Suprapubic skin (tissue), 4 donors: Measurements from ENCODE around the gene WWTR1. TPM values are rescaled to one million over a fixed set of nuclear protein-coding genes. Genes with fewer than 3 reads are reported as not detected.

Experiments used
- DNase-seq, 2 donors: peaks; one replicate each; pipeline ENCODE4 v3.0.0-alpha.2; 2019; ENCODE audit warnings: low spot score in 2 of 2
- H3K27ac ChIP-seq: fragments of 200-600 bp; sonication (generic); one replicate; pipeline ENCODE4 v1.5.1; 2019
- H3K27me3 ChIP-seq: fragments of 200-600 bp; sonication (generic); one replicate; pipeline ENCODE4 v1.5.1; 2019
- H3K36me3 ChIP-seq: fragments of 200-600 bp; sonication (generic); one replicate; pipeline ENCODE4 v1.5.1; 2019
- H3K4me1 ChIP-seq: fragments of 200-600 bp; sonication (generic); one replicate; pipeline ENCODE4 v1.5.1; 2019
- H3K4me3 ChIP-seq: fragments of 200-600 bp; sonication (generic); one replicate; pipeline ENCODE4 v1.5.1; 2019; ENCODE audit warnings: mild to moderate bottlenecking
- H3K9me3 ChIP-seq: fragments of 200-600 bp; sonication (generic); one replicate; pipeline ENCODE4 v1.5.1; 2019
- EP300 ChIP-seq: sonication (generic); formaldehyde crosslinking; IDR thresholded peaks from one replicate; pipeline ENCODE4 v1.6.1; 2017; ENCODE audit warnings: antibody characterized with exemption
- POLR2A ChIP-seq, 2 donors: fragments of 450-650 bp; IDR thresholded peaks; one replicate each; pipeline ENCODE4 v1.6.1; 2017; ENCODE audit warnings: antibody characterized with exemption in 2 of 2, mild to moderate bottlenecking in 2 of 2, moderate library complexity in 2 of 2
- POLR2AphosphoS5 ChIP-seq, 3 donors: sonication (generic); formaldehyde crosslinking; IDR thresholded peaks; one replicate each; pipeline ENCODE4 v1.6.1; 2017; ENCODE audit warnings: antibody characterized with exemption in 3 of 3
- WGBS: methylation state at CpG from one replicate; pipeline ENCODE4 v1.1.5; 2018; 5-methylcytosine and 5-hydroxymethylcytosine counted together
- total RNA-seq, 4 donors: library from RNA; depleted of rRNA; stranded (reverse); fragments of >200 nt; gene quantifications; one replicate each; pipeline ENCODE4 v1.1.0, GENCODE V29; 2016
- TF ChIP-seq, protein P1 (sequence below), 2 donors: fragments of 200-600 bp in 1 of 2; fragments of 450-650 bp in 1 of 2; sonication (generic) in 1 of 2; IDR thresholded peaks; one replicate each; pipeline ENCODE4 v1.5.1; 2016 to 2019; ENCODE audit warnings: antibody characterized with exemption in 2 of 2, mild to moderate bottlenecking in 1 of 2, moderate library complexity in 1 of 2

WWTR1 gene
- total RNA-seq, 4 donors from 2014 or later = 33.0 to 68.9 (median 52.1) TPM

DNA sequence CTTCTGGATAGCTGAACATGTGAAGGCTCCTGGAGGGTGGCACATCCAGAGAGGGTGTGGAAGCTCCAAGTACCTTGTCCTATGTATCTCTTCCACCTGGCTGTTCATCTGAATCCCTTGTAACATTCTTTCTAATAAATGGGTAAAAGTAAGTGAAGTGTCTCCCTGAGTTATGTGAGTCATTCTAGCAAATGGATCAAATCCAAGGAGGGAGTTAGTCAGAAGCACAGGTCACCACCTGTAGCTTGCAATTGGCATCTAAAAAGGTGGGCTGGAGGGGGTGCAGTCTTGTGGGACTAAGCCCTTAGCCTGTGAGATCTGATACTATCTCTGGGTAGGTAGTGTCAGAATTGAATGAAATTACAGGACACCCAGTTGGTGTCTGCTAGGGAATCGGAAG, 71.0 kb downstream of the WWTR1 start:
- Histone ChIP-seq H3K4me3 (no peak overlapping the region), H3K36me3 (no peaks in the 10 kb centered on the region), H3K27me3 (no peaks in the 10 kb centered on the region), H3K27ac (no peak overlapping the region), H3K4me1 (peaks cover 34% of the 10 kb centered on the region), H3K9me3 (no peaks in the 10 kb centered on the region)
- no peak for DNase-seq
- WGBS = 85% methylated on average over 1 of the region's 1 CpG
- no peak for TF ChIP-seq POLR2AphosphoS5 (IDR thresholded peaks at IDR 0.05)
- TF ChIP-seq, protein P1, sequence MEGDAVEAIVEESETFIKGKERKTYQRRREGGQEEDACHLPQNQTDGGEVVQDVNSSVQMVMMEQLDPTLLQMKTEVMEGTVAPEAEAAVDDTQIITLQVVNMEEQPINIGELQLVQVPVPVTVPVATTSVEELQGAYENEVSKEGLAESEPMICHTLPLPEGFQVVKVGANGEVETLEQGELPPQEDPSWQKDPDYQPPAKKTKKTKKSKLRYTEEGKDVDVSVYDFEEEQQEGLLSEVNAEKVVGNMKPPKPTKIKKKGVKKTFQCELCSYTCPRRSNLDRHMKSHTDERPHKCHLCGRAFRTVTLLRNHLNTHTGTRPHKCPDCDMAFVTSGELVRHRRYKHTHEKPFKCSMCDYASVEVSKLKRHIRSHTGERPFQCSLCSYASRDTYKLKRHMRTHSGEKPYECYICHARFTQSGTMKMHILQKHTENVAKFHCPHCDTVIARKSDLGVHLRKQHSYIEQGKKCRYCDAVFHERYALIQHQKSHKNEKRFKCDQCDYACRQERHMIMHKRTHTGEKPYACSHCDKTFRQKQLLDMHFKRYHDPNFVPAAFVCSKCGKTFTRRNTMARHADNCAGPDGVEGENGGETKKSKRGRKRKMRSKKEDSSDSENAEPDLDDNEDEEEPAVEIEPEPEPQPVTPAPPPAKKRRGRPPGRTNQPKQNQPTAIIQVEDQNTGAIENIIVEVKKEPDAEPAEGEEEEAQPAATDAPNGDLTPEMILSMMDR (IDR thresholded peaks at IDR 0.05) = no peak
- no peak for TF ChIP-seq POLR2A (IDR thresholded peaks at IDR 0.05)
- TF ChIP-seq EP300 = no peak

DNA sequence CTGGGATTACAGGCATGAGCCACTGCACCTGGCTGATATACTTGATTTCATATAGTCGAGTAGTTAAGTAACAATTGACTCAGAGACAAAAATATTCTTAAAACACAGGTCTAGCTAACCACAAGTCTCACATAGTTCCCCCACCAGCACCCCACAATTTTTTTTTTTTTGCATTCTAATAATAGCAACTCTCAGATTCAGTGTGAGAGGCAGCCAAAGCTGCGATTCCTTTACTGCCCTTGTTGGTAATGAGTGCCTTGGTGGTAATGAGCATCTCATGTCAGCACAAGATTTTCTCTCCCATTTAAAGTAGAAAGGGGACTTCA, 72.5 kb downstream of the WWTR1 start:
- H3K9me3 ChIP-seq = no peaks in the 10 kb centered on the region
- H3K27ac ChIP-seq = no peak overlapping the region
- WGBS = 68% methylated on average over 2 of the region's 2 CpGs
- H3K4me3 ChIP-seq = no peak overlapping the region
- peaks cover 47% of the 10 kb centered on the region for H3K4me1 ChIP-seq
- TF ChIP-seq POLR2A (IDR thresholded peaks at IDR 0.05) (no peak), EP300 (no peak), POLR2AphosphoS5 (IDR thresholded peaks at IDR 0.05) (no peak)
- TF ChIP-seq, protein P1 (IDR thresholded peaks at IDR 0.05) = no peak
- no peaks in the 10 kb centered on the region for H3K27me3 ChIP-seq
- H3K36me3 ChIP-seq = no peaks in the 10 kb centered on the region
- no peak for DNase-seq

DNA sequence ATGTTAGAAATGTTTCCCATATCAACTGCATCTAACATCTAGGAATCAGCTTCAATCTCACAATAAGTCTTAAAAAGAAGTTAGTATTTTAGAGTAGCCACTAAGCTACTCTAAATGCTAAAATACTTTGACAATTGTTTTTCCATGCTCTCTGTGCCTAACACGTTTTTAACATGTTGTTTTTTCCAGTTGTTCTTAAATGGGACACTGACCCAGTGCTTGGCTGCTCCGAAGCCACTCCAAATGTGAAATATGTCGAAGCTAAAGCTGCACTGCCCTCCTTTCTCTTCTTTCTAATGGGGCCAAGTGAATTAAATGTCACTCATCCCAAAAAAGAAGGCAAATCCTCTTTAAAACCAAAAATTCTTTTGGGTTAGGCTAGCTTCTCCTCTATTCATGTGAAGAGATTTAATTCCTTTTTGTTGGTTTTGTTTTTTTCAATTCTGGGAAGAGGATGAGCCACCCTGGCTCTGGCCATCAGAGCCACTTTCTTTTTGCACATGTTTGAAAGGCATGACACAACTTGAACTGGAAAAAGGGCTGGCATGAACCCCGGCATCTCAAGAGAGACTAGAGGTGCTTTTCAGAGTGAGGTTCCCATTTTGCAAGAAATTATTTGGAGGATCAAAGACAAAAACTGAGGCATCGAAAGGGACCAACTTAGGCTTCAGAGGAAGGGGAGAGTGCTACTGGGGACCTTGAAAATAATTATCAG, 73.7 kb downstream of the WWTR1 start:
- 51% methylated on average over 5 of the region's 5 CpGs for WGBS
- Histone ChIP-seq H3K4me3 (no peak overlapping the region), H3K27ac (peak overlapping the region; percentile 55), H3K36me3 (no peaks in the 10 kb centered on the region), H3K27me3 (no peaks in the 10 kb centered on the region), H3K4me1 (peaks cover 58% of the 10 kb centered on the region), H3K9me3 (no peaks in the 10 kb centered on the region)
- DNase-seq = no peak
- TF ChIP-seq POLR2AphosphoS5 (IDR thresholded peaks at IDR 0.05) = no peak
- TF ChIP-seq, protein P1 (IDR thresholded peaks at IDR 0.05) = no peak
- no peak for TF ChIP-seq EP300
- no peak for TF ChIP-seq POLR2A (IDR thresholded peaks at IDR 0.05)

DNA sequence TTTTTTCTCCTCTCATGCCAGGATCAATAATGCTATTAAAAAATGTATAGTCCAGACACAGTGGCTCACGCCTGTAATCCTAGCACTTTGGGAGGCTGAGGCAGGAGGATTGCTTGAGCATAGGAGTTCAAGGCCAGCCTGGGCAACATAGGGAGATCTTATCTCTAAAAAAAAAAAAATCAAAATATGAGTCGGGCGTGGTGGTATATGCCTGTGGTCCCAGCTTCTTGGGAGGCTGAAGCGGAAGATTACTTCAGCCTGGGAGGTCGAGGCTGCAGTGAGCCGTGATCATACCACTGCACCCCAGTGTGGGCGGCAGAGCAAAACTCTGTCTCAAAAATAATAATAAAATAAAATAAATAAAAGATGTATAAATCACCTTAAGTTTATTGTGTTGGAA, 75.4 kb downstream of the WWTR1 start:
- H3K4me3 ChIP-seq = no peak overlapping the region
- H3K27me3 ChIP-seq = no peaks in the 10 kb centered on the region
- H3K9me3 ChIP-seq = no peaks in the 10 kb centered on the region
- TF ChIP-seq, protein P1 (IDR thresholded peaks at IDR 0.05) = no peak
- DNase-seq = no peak
- H3K27ac ChIP-seq = peak overlapping the region; percentile 55
- H3K4me1 ChIP-seq = peaks cover 65% of the 10 kb centered on the region
- no peaks in the 10 kb centered on the region for H3K36me3 ChIP-seq
- WGBS = 60% methylated on average over 7 of the region's 7 CpGs

DNA sequence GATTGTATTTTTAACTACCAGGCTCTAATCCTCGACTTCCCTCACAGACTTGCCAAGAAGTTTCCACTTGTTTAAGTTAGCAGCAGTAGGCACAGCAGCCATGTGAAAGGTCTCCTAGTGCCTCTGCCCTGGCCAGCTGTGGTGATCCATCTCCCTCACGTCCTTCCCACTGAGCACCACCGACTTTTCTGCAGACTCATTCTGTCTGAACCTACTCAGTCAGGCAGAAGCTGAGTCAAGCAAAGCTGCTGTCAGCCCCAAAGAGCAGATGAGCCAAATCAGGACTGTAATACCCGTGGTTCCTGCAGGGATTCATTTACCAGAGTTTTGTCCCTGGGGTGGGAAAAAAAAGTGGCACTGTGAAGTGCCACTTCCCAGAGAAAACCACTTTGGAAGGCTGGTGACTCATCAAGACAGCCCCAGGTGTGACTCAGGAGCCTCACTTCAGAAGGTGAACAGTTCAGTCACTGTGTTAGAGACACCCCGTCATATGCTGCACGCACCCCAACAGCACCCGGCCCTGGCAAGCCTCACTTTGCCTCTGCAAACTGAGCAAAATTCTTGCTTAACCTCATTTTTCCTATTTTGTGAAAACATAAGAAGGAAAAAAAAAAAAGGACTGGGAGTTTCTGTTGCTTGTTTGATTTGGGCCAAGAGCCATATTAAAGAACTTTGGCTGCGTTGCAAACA, 76.0 kb downstream of the WWTR1 start:
- Histone ChIP-seq H3K36me3 (no peaks in the 10 kb centered on the region), H3K4me3 (no peak overlapping the region), H3K4me1 (peaks cover 65% of the 10 kb centered on the region), H3K9me3 (no peaks in the 10 kb centered on the region), H3K27me3 (no peaks in the 10 kb centered on the region), H3K27ac (peak overlapping the region; percentile 55)
- DNase-seq = no peak
- WGBS = 7% methylated on average over 8 of the region's 8 CpGs
- TF ChIP-seq, protein P1 (IDR thresholded peaks at IDR 0.05) = peak in 1 of 2 donors; percentile 20
- TF ChIP-seq POLR2A (IDR thresholded peaks at IDR 0.05) (no peak), EP300 (no peak)
